Sigmoid colon (tissue), 7 donors: Measurements from ENCODE around the gene ERG. TPM values are rescaled to one million over a fixed set of nuclear protein-coding genes. Genes with fewer than 3 reads are reported as not detected.

Experiments
- DNase-seq: peaks from one replicate; pipeline ENCODE4 v3.0.0-alpha.2; 2019
- H3K27ac ChIP-seq, 4 donors: fragments of 200-600 bp; sonication (generic); one replicate each; pipeline ENCODE4 v1.5.1; 2016 to 2019; ENCODE audit warnings: mild to moderate bottlenecking in 1 of 4
- H3K27me3 ChIP-seq, 3 donors: fragments of 200-600 bp; sonication (generic); one replicate each; pipeline ENCODE4 v1.5.1; 2019; ENCODE audit warnings: mild to moderate bottlenecking in 1 of 3
- H3K36me3 ChIP-seq, 4 donors: fragments of 200-600 bp; sonication (generic); one replicate each; pipeline ENCODE4 v1.5.1; 2016 to 2019
- H3K4me1 ChIP-seq, 4 donors: fragments of 200-600 bp; sonication (generic); one replicate each; pipeline ENCODE4 v1.5.1; 2017 to 2019
- H3K4me3 ChIP-seq, 4 donors: fragments of 200-600 bp; sonication (generic); one replicate each; pipeline ENCODE4 v1.5.1; 2017 to 2019; ENCODE audit warnings: mild to moderate bottlenecking in 2 of 4, moderate library complexity in 1 of 4
- H3K9me3 ChIP-seq, 4 donors: fragments of 200-600 bp in 3 of 4; sonication (generic) in 3 of 4; one replicate each; pipeline versions ENCODE4 v1.5.1 to v1.6.1; 2013 to 2019
- CTCF ChIP-seq, 4 experiments: fragments of 450-650 bp in 3 of 4; fragments of 200-600 bp in 1 of 4; IDR thresholded peaks; one replicate each; pipeline ENCODE4 v1.5.1; 2016 to 2019; ENCODE audit warnings: antibody characterized with exemption in 4 of 4, mild to moderate bottlenecking in 3 of 4, moderate library complexity in 2 of 4
- EP300 ChIP-seq, 4 donors: sonication (generic); formaldehyde crosslinking; IDR thresholded peaks; one replicate each; pipeline ENCODE4 v1.6.1; 2017; ENCODE audit warnings: antibody characterized with exemption in 4 of 4
- POLR2A ChIP-seq, 2 donors: fragments of 450-650 bp; IDR thresholded peaks; one replicate each; pipeline ENCODE4 v1.6.1; 2016; ENCODE audit warnings: antibody characterized with exemption in 2 of 2, mild to moderate bottlenecking in 2 of 2, moderate library complexity in 2 of 2
- POLR2AphosphoS5 ChIP-seq, 4 donors: sonication (generic); formaldehyde crosslinking; IDR thresholded peaks; one replicate each; pipeline ENCODE4 v1.6.1; 2017; ENCODE audit warnings: antibody characterized with exemption in 4 of 4
- WGBS, 2 donors: extraction: QIAGEN DNeasy Blood & Tissue Kit; methylation state at CpG; one replicate each; pipeline ENCODE4 v1.1.7; 2013; 5-methylcytosine and 5-hydroxymethylcytosine counted together
- intact Hi-C: fragments of 100-400 bp; cut with DNase I; formaldehyde crosslinking; loops from one replicate; pipeline ENCODE4 v1.15.1; 2023
- polyA plus RNA-seq, 3 donors: library from polyadenylated mRNA; stranded (reverse); fragments of 200-250 nt; gene quantifications; one replicate each; pipeline ENCODE4 v1.2.3, GENCODE V29; 2013
- total RNA-seq, 4 donors: library from RNA; depleted of rRNA; stranded (reverse); fragments of >200 nt; gene quantifications; one replicate each; pipeline ENCODE4 v1.1.0, GENCODE V29; 2016
- donor health status: healthy with polysubstance abuse.
- donor health status: Bipolar disorder and iron deficiency.
- donor health status: healthy.

The ERG gene
- 1 to 10 TPM; 4.1 to 6.4 (median 5.5) TPM for total RNA-seq
- 1 to 10 TPM; 1.8 to 3.9 (median 2.1) TPM for polyA plus RNA-seq

- 45 to 82% methylated on average over 12 of the region's 12 CpGs for WGBS, 2 donors
- TF ChIP-seq EP300 (IDR thresholded peaks at IDR 0.05) (peak in 1 of 4 donors; percentile 33), CTCF (IDR thresholded peaks at IDR 0.05) (no peak), POLR2AphosphoS5 (IDR thresholded peaks at IDR 0.05) (peak in 2 of 4 donors; percentile 32 to 33)
- Histone ChIP-seq H3K4me1 (no peaks in the 10 kb centered on the region), H3K4me3 (peak within 1 kb of the TSS in 3 of 4 donors; percentile 13 to 21 (median 20)), H3K27me3 (no peaks in the 10 kb centered on the region), H3K36me3 (no peaks in the 10 kb centered on the region), H3K27ac (peak within 1 kb of the TSS; percentile 22 to 64 (median 39)), H3K9me3 (no peaks in the 10 kb centered on the region)
- intact Hi-C loops: no loop called here
- DNase-seq: no peak
These were observed at the start of gene ERG for GRCh38 chr21:38498057-38498833. Gene ERG (minus strand): TSS chr21:38498477. CDS start chr21:38498380, 97 bp downstream.

GRCh38 chr21:38544661-38545060 is 46.4 kb upstream of the ERG start:
- TF ChIP-seq POLR2A (IDR thresholded peaks at IDR 0.05) (no peak), EP300 (IDR thresholded peaks at IDR 0.05) (no peak), POLR2AphosphoS5 (IDR thresholded peaks at IDR 0.05) (no peak), CTCF (IDR thresholded peaks at IDR 0.05) (no peak)
- Histone ChIP-seq H3K36me3 (no peaks in the 10 kb centered on the region), H3K27me3 (no peaks in the 10 kb centered on the region), H3K9me3 (no peaks in the 10 kb centered on the region), H3K27ac (no peak overlapping the region), H3K4me3 (no peak overlapping the region), H3K4me1 (no peaks in the 10 kb centered on the region)
- WGBS, 2 donors: 65 to 76% methylated on average over 2 of the region's 2 CpGs
- intact Hi-C loops: no loop called here
- DNase-seq: no peak

GRCh38 chr21:38542263-38542662 is 44.0 kb upstream of the ERG start:
- H3K4me3 ChIP-seq: no peak overlapping the region
- no peak for TF ChIP-seq POLR2A (IDR thresholded peaks at IDR 0.05)
- no peak for TF ChIP-seq CTCF (IDR thresholded peaks at IDR 0.05)
- TF ChIP-seq POLR2AphosphoS5 (IDR thresholded peaks at IDR 0.05): no peak
- TF ChIP-seq EP300 (IDR thresholded peaks at IDR 0.05): no peak
- H3K27ac ChIP-seq: no peak overlapping the region
- no peaks in the 10 kb centered on the region for H3K36me3 ChIP-seq
- no peaks in the 10 kb centered on the region for H3K27me3 ChIP-seq
- DNase-seq: no peak
- H3K9me3 ChIP-seq: no peaks in the 10 kb centered on the region
- intact Hi-C loops: no loop called here
- 68 to 79% methylated on average over 4 of the region's 4 CpGs for WGBS, 2 donors
- no peaks in the 10 kb centered on the region for H3K4me1 ChIP-seq

DNA sequence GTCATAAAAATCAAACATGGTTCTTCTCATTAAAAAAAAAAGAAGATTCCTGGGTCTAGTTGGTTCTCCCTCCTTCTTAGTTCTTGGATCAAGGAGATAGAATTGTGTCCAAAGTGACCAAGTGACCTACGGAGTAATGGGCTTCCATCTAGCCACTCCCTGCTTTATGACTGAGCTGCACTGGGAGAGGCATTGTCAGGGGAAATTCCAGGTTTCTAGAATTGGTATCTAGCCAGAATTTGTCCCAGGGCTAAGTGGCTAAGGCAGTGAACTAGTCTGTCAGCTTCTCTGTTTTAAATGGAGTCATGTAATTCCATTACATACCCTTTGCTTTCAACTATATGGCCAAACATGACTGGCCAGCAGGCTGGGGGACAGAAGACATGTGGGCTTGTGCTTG is 40.1 kb upstream of the ERG start:
- intact Hi-C loops: no loop called here
- Histone ChIP-seq H3K27me3 (no peaks in the 10 kb centered on the region), H3K4me1 (no peaks in the 10 kb centered on the region), H3K4me3 (no peak overlapping the region), H3K9me3 (no peaks in the 10 kb centered on the region), H3K27ac (no peak overlapping the region), H3K36me3 (no peaks in the 10 kb centered on the region)
- WGBS, 2 donors: 10 to 52% methylated on average over 1 of the region's 1 CpG
- no peak for TF ChIP-seq EP300 (IDR thresholded peaks at IDR 0.05)
- no peak for DNase-seq

GRCh38 chr21:38534591-38534990 is 36.3 kb upstream of the ERG start:
- TF ChIP-seq EP300 (IDR thresholded peaks at IDR 0.05) (no peak), POLR2AphosphoS5 (IDR thresholded peaks at IDR 0.05) (no peak), CTCF (IDR thresholded peaks at IDR 0.05) (no peak), POLR2A (IDR thresholded peaks at IDR 0.05) (no peak)
- H3K27me3 ChIP-seq: no peaks in the 10 kb centered on the region
- WGBS, 2 donors: 77 to 84% methylated on average over 3 of the region's 3 CpGs
- H3K4me1 ChIP-seq: no peaks in the 10 kb centered on the region
- no peak overlapping the region for H3K27ac ChIP-seq
- DNase-seq: no peak
- no peak overlapping the region for H3K4me3 ChIP-seq
- H3K36me3 ChIP-seq: no peaks in the 10 kb centered on the region
- intact Hi-C loops: no loop called here
- H3K9me3 ChIP-seq: no peaks in the 10 kb centered on the region
